ENCODE data around the gene NOX3.

GRCh38 chr6:155398701-155399061 is 57.0 kb downstream of the NOX3 start:
- TF ChIP-seq SPI1 (IDR thresholded peaks at IDR 0.05; ENCODE audit: low read depth, low read length) = no peak
- TF ChIP-seq POLR2A (IDR thresholded peaks at IDR 0.05; ENCODE audit: low read depth, low read length) = no peak
- no peak for TF ChIP-seq TAF1 (IDR thresholded peaks at IDR 0.05; ENCODE audit: low read depth, low read length)
- TF ChIP-seq POLR2AphosphoS5 (IDR thresholded peaks at IDR 0.05; ENCODE audit: low read depth, low read length) = no peak
- TF ChIP-seq POU2F2 (IDR thresholded peaks at IDR 0.05; ENCODE audit: low read depth, low read length) = no peak
- TF ChIP-seq PAX5 (IDR thresholded peaks at IDR 0.05; ENCODE audit: insufficient read depth, low read length, severe bottlenecking) = no peak

Data from GM12891 (cell line).